B cell (primary cell): ENCODE results near the gene ERBB4.

Experiments
- CTCF ChIP-seq: fragments of 200-600 bp; IDR thresholded peaks from one replicate; pipeline ENCODE4 v1.8.0; 2022; ENCODE audit warnings: antibody characterized with exemption, mild to moderate bottlenecking
- EZH2 ChIP-seq: IDR thresholded peaks from 2 replicates; pipeline ENCODE4 v1.6.1; 2012; ENCODE audit warnings: borderline replicate concordance, low read depth, mild to moderate bottlenecking, moderate library complexity, low read length; ENCODE audit not compliant: insufficient read depth, poor library complexity, severe bottlenecking

DNA sequence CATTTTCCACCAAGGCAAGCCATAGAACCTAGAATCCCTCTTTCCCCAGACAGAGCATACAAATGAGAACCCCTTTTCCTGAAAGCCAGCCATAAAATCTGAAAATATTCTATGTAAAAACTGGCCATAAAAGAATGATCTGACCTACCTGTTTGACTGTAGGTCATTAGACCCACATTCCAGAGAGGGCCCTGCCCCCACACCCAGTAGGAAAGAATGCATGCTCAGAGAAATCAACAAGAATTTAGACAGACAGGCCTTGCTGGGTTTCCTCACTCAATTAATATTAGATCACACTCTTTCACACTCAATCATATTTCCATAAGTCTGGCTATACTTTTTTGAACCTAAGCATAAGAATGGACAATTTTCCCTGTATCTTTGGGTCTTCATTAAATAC is 929.5 kb downstream of the ERBB4 start:
- TF ChIP-seq EZH2 = no peak
- no peak for TF ChIP-seq CTCF
